ENCODE results near the gene THEMIS.
"Not testable (repeated sequence)": the region's sequence is repeated elsewhere in the genome, so short reads cannot be mapped to it uniquely, and the experiment has no call there.

Gene THEMIS

GRCh38 chr6:127718694-127719093 lies 182.2 kb downstream of the THEMIS start:
- no peak for DNase-seq (ENCODE audit: low read depth)

- DNase-seq (ENCODE audit: low read depth) = no peak
Measured at GRCh38 chr6:127717384-127717783, 183.5 kb downstream of the THEMIS start.

GRCh38 chr6:127716465-127716864 lies 184.4 kb downstream of the THEMIS start:
- DNase-seq (ENCODE audit: low read depth) = no peak

GRCh38 chr6:127710668-127711067 lies 190.2 kb downstream of the THEMIS start:
- no peak for DNase-seq (ENCODE audit: low read depth)

- DNase-seq (ENCODE audit: low read depth) = no peak
Measured at GRCh38 chr6:127706216-127706615, 194.6 kb downstream of the THEMIS start.

- no peak for DNase-seq (ENCODE audit: low read depth)
Measured at GRCh38 chr6:127695108-127695507, 205.8 kb downstream of the THEMIS start.

GRCh38 chr6:127691146-127691545 lies 209.7 kb downstream of the THEMIS start:
- no peak for DNase-seq (ENCODE audit: low read depth)

- no peak for DNase-seq (ENCODE audit: low read depth)
Measured at GRCh38 chr6:127690588-127690987, 210.3 kb downstream of the THEMIS start.

GRCh38 chr6:127690092-127690491 lies 210.8 kb downstream of the THEMIS start:
- DNase-seq (ENCODE audit: low read depth) = no peak

- DNase-seq (ENCODE audit: low read depth) = not testable (repeated sequence)
Measured at GRCh38 chr6:127687490-127687889, 213.4 kb downstream of the THEMIS start.

- DNase-seq (ENCODE audit: low read depth) = no peak
Measured at GRCh38 chr6:127686084-127686483, 214.8 kb downstream of the THEMIS start.

GRCh38 chr6:127684501-127684900 lies 216.4 kb downstream of the THEMIS start:
- no peak for DNase-seq (ENCODE audit: low read depth)

Data from activated T-helper 1 cell treated with Interleukin-2 at 50 U/mL for 16 hours (primary cell).